LNCaP clone FGC (cell line): Measurements from ENCODE around the gene FOXP1.

ENCODE experiments used
- DNase-seq: peaks from one replicate; pipeline ENCODE4 v3.0.0-alpha.2; 2011; ENCODE audit warnings: low read depth
- H3K4me3 ChIP-seq: 2 replicates; pipeline ENCODE4 v1.5.1; 2011; ENCODE audit warnings: mild to moderate bottlenecking, low read depth, low read length, control low read depth
- CTCF ChIP-seq: IDR thresholded peaks from 2 replicates; pipeline ENCODE4 v1.5.1; 2012; ENCODE audit warnings: mild to moderate bottlenecking; ENCODE audit not compliant: control insufficient read depth, insufficient read depth; ENCODE audit errors: extremely low read depth

Gene FOXP1

GRCh38 chr3:71244153-71244825 is 339.2 kb downstream of the FOXP1 start:
- no peak overlapping the region for H3K4me3 ChIP-seq
- no peak for DNase-seq

DNA sequence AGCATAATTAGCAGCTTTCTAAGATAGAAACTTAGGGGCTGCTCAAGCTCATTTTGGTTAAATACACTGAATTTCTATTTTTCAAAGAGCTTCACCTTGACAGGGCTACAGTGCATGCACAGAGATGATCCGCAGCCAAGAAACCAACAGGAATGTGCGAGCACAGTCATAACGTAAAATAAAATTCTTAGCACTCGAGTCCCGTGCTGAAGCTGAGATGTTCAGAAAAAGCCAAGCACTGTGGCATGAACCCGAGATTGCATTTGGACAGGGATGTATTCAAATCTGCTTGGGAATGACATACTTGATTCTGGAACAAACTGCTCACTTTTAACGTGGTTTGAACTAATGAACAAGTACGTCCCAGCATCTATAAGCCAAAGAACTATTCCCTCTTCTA is 340.3 kb downstream of the FOXP1 start:
- no peak for TF ChIP-seq CTCF
- no peak for DNase-seq
- H3K4me3 ChIP-seq: no peak overlapping the region

More at GRCh38 chr3:71244153-71244825, 339.2 kb downstream of the FOXP1 start:
- no peak for TF ChIP-seq CTCF

DNA sequence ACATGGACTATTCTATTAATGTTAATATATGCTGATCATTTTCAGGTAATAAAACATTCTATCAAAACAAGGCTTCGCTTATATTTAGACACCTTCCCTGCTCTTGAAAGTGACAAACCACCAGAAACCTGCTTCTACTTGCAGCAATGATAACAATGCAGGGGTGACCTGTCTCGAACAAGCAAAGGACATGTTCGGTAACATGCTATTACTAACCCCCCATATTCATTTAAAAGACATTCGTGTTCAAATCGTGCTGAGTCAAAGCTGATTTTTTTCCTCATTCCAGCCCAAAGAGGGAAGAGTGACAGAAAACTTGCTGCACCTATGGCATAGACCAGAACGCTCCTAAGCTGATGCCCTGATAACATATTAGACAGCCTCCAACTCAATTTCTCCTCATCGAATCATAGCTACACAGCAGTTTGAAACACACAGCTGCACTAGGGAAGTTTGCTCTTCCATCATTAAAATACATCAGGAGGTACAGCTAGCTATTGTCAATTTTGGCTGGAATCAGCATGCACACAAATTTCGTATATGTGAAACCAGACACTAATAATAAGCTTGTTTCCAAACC is 341.5 kb downstream of the FOXP1 start:
- no peak for TF ChIP-seq CTCF
- no peak for DNase-seq
- H3K4me3 ChIP-seq: no peak overlapping the region

- no peak overlapping the region for H3K4me3 ChIP-seq
- TF ChIP-seq CTCF: no peak
- DNase-seq: no peak
Observed at GRCh38 chr3:71241246-71241901, 342.2 kb downstream of the FOXP1 start.

- no peak overlapping the region for H3K4me3 ChIP-seq
- DNase-seq: no peak
- TF ChIP-seq CTCF: no peak
Observed at GRCh38 chr3:71240034-71240433, 343.5 kb downstream of the FOXP1 start.

DNA sequence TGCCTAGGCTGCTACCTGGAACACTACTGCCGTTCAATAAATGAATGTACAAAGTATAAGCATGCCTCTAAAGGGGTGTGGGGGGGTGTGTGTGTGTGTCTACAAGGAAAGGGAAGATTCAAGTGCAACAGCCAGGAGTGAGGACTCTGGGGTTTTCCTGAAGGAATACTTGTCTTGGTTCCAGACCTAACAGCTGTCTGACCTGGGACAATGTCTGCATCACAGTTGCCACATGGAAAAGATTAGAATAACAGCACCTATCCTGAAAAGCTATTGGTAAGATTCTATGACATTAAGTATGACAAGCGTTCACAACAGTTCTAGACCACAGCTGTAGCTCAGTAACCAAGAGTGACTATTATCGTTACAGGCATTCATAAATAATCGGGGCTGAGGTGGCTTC is 345.2 kb downstream of the FOXP1 start:
- no peak for TF ChIP-seq CTCF
- no peak overlapping the region for H3K4me3 ChIP-seq
- DNase-seq: no peak
